ENCODE data around the gene MYBL2. TPM values are rescaled to one million over a fixed set of nuclear protein-coding genes. Genes with fewer than 3 reads are reported as not detected.

The MYBL2 gene
- total RNA-seq, 1 donor from 2014 or later, result 1.7 TPM

DNA sequence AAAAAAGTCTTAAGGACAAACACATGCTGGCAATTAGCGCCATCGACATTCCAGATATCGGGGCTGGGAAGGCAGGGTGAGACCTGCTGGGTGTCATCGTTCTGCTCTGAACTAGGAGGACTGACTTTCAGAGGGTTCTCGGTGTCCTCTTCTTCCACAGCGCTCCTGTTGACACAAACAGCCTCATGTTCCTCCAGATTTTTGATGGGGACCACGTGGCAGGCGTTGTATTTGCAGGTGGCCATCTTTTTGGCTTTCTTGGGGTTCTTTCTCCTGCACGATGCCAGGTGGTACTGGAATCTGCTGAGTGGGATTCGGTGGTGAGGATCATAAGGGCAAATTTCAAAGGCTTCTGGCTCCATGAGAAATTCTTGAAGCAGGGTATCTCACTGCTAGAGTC lies 59.4 kb downstream of the MYBL2 start:
- TF ChIP-seq POLR2AphosphoS5 (IDR thresholded peaks at IDR 0.05; ENCODE audit: insufficient read depth in 1 of 2, low read depth in 1 of 2) (no peak), POLR2A (IDR thresholded peaks at IDR 0.05) (no peak), CTCF (IDR thresholded peaks at IDR 0.05) (no peak)
- Histone ChIP-seq H3K36me3 (no peaks in the 10 kb centered on the region), H3K4me1 (no peaks in the 10 kb centered on the region), H3K27ac (no peak overlapping the region), H3K4me3 (no peak overlapping the region), H3K9me3 (no peaks in the 10 kb centered on the region), H3K27me3 (no peaks in the 10 kb centered on the region)
- DNase-seq (ENCODE audit: extremely low spot score in 2 of 2), result no peak
- intact Hi-C loops (cut with DNase I), result no loop called here

GRCh38 chr20:43726811-43727338 lies 60.0 kb downstream of the MYBL2 start, which contains the start of gene GTSF1L:
TSS of gene GTSF1L (minus strand) at chr20:43727002. CDS start at chr20:43726694, 308 bp downstream.
- H3K4me1 ChIP-seq, result no peaks in the 10 kb centered on the region
- H3K9me3 ChIP-seq, result no peaks in the 10 kb centered on the region
- no peak for TF ChIP-seq POLR2A (IDR thresholded peaks at IDR 0.05)
- TF ChIP-seq POLR2AphosphoS5 (IDR thresholded peaks at IDR 0.05; ENCODE audit: insufficient read depth in 1 of 2, low read depth in 1 of 2), result no peak
- no peak for TF ChIP-seq CTCF (IDR thresholded peaks at IDR 0.05)
- H3K27me3 ChIP-seq, result no peaks in the 10 kb centered on the region
- H3K4me3 ChIP-seq, result no peak within 1 kb of the TSS
- no peak within 1 kb of the TSS for H3K27ac ChIP-seq
- H3K36me3 ChIP-seq, result no peaks in the 10 kb centered on the region
- intact Hi-C loops (cut with DNase I), result no loop called here
- DNase-seq (ENCODE audit: extremely low spot score in 2 of 2), result no peak

- no peaks in the 10 kb centered on the region for H3K9me3 ChIP-seq
- intact Hi-C loops (cut with DNase I), result no loop called here
- no peak for TF ChIP-seq CTCF (IDR thresholded peaks at IDR 0.05)
- TF ChIP-seq POLR2AphosphoS5 (IDR thresholded peaks at IDR 0.05; ENCODE audit: insufficient read depth in 1 of 2, low read depth in 1 of 2), result no peak
- no peak for TF ChIP-seq POLR2A (IDR thresholded peaks at IDR 0.05)
- DNase-seq (ENCODE audit: extremely low spot score in 2 of 2), result no peak
- no peaks in the 10 kb centered on the region for H3K36me3 ChIP-seq
- H3K4me3 ChIP-seq, result no peak overlapping the region
- no peak overlapping the region for H3K27ac ChIP-seq
- no peaks in the 10 kb centered on the region for H3K27me3 ChIP-seq
- H3K4me1 ChIP-seq, result no peaks in the 10 kb centered on the region
Measured at GRCh38 chr20:43727980-43728590, 61.2 kb downstream of the MYBL2 start.

DNA sequence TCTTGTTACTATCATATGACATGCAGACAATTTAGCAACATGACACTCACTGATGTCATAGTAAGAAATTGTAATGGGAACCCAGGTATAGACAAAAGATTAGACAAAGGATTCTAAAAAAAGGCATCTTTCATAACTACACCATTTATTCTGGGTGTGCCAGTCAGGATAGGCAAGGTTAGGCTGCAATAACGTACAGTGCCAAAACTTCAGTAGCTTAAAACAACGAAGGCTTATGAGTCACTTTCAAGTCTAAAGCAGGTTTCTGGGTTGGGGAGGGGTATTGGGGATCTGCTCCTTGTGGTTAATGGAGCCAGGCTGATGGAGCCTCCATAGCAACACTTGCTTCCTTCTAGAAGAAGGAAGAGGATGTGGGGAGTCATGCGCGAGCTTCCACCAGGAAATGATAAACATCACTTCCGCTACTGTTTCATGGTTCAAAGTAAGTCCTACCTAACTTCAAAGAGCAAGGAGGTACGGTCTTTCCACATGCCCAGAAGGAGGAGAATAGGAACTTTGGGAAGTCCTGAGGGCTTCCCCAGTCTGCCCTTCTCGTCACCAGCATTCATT lies 61.9 kb downstream of the MYBL2 start:
- no peak for TF ChIP-seq POLR2AphosphoS5 (IDR thresholded peaks at IDR 0.05; ENCODE audit: insufficient read depth in 1 of 2, low read depth in 1 of 2)
- TF ChIP-seq CTCF (IDR thresholded peaks at IDR 0.05), result no peak
- TF ChIP-seq POLR2A (IDR thresholded peaks at IDR 0.05), result no peak
- H3K4me1 ChIP-seq, result no peaks in the 10 kb centered on the region
- DNase-seq (ENCODE audit: extremely low spot score in 2 of 2), result no peak
- H3K27ac ChIP-seq, result no peak overlapping the region
- H3K36me3 ChIP-seq, result no peaks in the 10 kb centered on the region
- H3K4me3 ChIP-seq, result no peak overlapping the region
- no peaks in the 10 kb centered on the region for H3K9me3 ChIP-seq
- no peaks in the 10 kb centered on the region for H3K27me3 ChIP-seq
- intact Hi-C loops (cut with DNase I), result no loop called here

GRCh38 chr20:43731469-43731868 lies 64.6 kb downstream of the MYBL2 start:
- TF ChIP-seq CTCF (IDR thresholded peaks at IDR 0.05), result no peak
- no peak for TF ChIP-seq POLR2A (IDR thresholded peaks at IDR 0.05)
- no peak for TF ChIP-seq POLR2AphosphoS5 (IDR thresholded peaks at IDR 0.05; ENCODE audit: insufficient read depth in 1 of 2, low read depth in 1 of 2)
- no peaks in the 10 kb centered on the region for H3K27me3 ChIP-seq
- H3K4me1 ChIP-seq, result no peaks in the 10 kb centered on the region
- H3K9me3 ChIP-seq, result no peaks in the 10 kb centered on the region
- DNase-seq (ENCODE audit: extremely low spot score in 2 of 2), result no peak
- intact Hi-C loops (cut with DNase I), result no loop called here
- H3K27ac ChIP-seq, result no peak overlapping the region
- H3K36me3 ChIP-seq, result no peaks in the 10 kb centered on the region
- no peak overlapping the region for H3K4me3 ChIP-seq
